Left renal pelvis (tissue), 4 donors: ENCODE results near the gene OS9. TPM values are rescaled to one million over a fixed set of nuclear protein-coding genes. Genes with fewer than 3 reads are reported as not detected.
"Not testable (repeated sequence)": the region's sequence is repeated elsewhere in the genome, so short reads cannot be mapped to it uniquely, and the experiment has no call there.

ENCODE experiments used
- DNase-seq, 4 donors: peaks; one replicate each; pipeline ENCODE4 v3.0.0-alpha.2; 2013; ENCODE audit warnings: low read depth in 4 of 4, low spot score in 3 of 4
- polyA plus RNA-seq, 4 donors: library from polyadenylated mRNA; unstranded; fragments of 120-200 nt; gene quantifications; one replicate each; pipeline ENCODE4 v1.2.1, GENCODE V29; 2013; ENCODE audit not compliant: insufficient read length in 4 of 4

Gene OS9, protein sequence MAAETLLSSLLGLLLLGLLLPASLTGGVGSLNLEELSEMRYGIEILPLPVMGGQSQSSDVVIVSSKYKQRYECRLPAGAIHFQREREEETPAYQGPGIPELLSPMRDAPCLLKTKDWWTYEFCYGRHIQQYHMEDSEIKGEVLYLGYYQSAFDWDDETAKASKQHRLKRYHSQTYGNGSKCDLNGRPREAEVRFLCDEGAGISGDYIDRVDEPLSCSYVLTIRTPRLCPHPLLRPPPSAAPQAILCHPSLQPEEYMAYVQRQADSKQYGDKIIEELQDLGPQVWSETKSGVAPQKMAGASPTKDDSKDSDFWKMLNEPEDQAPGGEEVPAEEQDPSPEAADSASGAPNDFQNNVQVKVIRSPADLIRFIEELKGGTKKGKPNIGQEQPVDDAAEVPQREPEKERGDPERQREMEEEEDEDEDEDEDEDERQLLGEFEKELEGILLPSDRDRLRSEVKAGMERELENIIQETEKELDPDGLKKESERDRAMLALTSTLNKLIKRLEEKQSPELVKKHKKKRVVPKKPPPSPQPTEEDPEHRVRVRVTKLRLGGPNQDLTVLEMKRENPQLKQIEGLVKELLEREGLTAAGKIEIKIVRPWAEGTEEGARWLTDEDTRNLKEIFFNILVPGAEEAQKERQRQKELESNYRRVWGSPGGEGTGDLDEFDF
- 100 to 1,000 TPM; 189 to 235 (median 201) TPM for polyA plus RNA-seq

DNA sequence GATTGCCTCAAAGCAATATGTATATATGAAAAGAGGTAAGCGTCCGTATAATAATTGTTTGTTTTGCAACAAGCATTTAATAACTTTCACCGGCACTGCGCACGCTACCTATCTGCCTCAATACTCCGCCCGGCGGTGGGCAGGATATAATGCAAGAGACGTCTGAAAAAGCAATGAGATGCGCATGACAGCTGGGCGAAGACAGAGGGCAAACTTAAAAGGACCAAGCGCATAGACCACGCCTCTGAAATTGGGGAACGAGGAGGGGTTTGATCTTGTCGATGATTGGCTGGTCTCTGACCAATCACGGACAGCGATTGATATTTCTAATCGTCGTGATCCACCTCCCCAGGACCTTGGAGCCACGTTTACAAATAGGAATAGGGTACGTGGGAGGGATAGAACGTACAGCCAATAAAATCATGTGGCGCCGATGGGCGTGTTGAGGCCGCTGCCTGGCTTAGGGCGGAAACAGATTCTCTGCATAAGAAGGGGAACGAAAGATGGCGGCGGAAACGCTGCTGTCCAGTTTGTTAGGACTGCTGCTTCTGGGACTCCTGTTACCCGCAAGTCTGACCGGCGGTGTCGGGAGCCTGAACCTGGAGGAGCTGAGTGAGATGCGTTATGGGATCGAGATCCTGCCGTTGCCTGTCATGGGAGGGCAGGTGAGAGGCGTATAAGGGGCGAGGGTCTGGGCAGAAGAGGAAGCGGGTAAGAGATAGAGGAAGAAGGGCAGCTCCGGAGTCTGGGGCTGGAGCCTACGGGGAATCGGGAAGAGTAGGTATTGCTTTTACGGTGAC, at the start of gene OS9:
Gene OS9 (plus strand): TSS at position 474 of the 800 bp plus-strand sequence. CDS start 30 bp downstream, at position 504.
- peak; percentile 96 to 99 (median 98) for DNase-seq

DNA sequence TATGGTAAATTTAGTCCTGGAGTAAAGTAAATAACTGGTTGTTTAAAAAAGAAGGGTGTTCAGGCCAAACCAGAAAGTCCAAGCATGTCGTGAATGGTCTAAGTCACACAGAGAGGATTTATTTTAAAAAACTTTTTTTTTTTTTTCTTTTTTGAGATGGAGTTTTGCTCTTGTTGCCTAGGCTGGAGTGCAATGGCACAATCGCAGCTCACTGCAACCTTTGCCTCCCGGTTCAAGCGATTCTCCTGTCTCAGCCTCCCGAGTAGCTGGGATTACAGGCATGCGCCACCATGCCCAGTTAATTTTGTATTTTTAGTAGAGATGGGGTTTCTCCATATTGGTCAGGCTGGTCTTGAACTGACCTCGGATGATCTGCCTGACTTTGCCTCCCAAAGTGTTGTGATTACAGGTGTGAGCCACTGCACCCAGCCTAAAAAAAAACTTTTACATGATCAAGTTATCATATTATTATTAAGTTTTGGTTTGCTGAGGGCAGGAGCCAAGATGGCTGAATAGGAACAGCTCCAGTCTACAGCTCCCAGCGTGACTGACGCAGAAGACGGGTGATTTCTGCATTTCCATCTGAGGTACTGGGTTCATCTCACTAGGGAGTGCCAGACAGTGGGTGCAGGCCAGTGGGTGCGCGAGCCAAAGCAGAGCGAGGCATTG, 47.8 kb upstream of the OS9 start:
- DNase-seq: not testable (repeated sequence)

DNA sequence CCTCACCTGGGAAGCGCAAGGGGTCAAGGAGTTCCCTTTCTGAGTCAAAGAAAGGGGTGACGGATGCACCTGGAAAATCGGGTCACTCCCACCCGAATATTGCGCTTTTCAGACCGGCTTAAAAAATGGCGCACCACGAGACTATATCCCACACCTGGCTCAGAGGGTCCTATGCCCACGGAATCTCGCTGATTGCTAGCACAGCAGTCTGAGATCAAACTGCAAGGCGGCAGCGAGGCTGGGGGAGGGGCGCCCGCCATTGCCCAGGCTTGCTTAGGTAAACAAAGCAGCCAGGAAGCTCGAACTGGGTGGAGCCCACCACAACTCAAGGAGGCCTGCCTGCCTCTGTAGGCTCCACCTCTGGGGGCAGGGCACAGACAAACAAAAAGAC, 47.3 kb upstream of the OS9 start:
- not testable (repeated sequence) for DNase-seq

DNA sequence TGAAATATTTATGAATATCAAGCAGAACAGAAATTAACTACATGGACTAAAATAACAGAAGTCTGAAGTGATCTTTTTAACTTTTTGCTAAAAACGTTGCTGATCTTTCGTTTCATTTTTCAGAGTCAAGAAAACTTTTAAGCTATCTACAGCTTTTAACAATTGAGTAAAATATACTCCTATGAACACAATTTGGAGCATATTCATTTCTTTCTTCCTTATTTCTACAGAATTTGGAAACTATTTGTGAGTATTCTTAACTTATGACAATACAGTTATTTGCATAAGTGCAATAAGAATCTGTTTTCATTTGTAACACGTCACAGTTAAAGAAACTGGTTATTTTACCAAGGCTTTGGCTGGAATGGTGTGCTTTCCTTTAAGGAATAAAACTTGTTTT, 39.9 kb upstream of the OS9 start:
- DNase-seq: no peak

DNA sequence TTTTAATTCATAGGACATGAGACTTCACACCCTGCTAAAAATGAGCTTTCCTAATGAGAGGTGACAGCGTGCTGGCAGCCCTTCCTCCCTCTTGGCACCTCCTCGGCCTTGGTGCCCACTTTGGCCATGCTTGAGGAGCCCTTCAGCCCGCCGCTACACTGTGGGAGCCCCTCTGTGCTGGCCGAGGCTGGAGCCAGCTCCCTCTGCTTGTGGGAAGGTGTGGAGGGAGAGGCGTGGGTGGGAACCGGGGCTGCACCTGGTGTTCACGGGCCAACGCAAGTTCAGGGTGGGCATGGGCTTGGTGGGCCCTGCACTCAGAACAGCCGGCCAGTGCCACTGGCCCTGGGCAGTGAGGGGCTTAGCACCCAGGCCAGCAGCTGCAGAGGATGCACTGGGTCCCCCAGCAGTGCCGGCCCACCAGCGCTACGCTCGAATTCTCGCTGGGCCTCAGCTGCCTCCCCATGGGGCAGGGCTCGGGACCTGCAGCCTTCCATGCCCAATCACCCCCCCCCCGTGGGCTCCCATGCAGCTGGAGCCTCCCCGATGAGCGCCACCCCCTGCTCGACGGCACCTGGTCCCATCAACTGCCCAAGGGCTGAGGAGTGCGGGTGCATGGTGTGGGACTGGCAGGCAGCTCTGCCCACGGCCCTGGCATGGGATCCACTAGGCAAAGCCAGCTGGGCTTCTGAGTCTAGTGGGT, 38.2 kb upstream of the OS9 start:
- no peak for DNase-seq

DNA sequence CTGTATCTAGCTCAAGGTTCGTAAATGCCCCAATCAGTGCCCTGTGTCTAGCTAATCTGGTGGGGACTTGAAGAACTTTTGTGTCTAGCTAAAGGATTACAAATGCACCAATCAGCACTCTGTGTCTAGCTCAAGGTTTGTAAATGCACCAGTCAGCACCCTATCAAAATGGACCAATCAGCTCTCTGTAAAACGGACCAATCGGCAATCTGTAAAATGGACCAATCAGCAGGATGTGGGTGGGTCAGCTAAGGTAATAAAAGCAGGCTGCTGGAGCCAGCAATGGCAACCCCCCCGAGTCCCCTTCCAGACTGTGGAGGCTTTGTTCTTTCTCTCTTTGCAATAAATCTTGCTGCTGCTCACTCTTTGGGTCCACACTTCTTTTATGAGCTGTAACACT, 37.5 kb upstream of the OS9 start:
- not testable (repeated sequence) for DNase-seq

DNA sequence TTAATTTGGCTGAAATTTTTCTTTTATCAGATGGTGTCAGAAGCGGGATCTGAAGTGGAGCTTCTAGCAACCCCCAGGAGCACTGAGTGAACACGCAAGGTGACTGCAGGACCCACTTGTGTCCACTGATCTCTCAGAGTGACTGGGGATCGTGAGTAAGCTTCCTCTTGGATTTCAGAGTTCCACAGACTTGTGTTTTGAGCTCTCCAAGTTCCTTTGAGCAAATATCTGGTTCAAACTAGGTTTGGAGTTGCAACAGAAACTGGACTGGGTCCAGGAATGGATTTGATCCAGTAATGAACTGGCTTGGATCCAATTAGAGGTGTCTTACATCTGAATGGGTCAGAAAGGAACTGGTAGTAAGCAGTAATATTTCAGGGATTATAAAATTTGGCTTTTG, 36.2 kb upstream of the OS9 start:
- no peak for DNase-seq

DNA sequence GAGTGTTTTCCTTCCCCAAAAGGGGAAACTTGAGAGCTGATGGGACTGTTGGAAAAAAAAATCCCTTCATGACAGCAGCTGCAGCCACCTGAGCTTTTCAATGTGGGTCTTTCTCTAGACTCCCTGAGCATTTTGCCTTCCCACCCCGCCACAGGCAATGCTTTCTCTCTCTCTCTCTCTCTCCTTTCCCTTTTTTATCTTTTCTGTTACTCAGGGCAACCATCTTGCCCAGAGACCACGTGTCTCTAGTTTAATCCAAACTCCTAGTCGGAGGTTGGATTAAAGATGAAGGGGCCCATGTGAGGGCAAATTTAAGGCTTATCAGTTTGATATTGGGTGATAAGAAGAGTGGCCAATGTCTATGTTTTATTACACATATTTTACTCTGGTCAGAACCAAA, 35.0 kb upstream of the OS9 start:
- no peak for DNase-seq

DNA sequence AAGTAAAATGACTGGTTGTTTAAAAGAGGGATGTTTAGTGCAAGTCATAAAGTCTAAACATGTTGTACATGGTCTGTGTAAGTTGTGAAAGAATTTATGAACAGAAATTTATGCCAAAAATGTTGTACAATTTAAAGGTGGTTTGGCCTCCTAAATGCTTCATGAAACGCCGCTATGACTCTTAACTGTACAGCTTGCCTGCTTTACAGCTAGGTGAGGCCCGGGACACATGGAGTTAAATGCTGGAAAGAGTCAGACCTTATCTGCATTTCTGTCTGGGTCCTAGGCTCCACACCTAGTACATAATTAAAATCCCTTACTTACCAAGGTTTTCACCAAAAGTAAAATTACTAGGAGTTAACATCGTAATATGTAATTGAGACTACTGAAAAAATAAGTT, 32.6 kb upstream of the OS9 start:
- no peak for DNase-seq

DNA sequence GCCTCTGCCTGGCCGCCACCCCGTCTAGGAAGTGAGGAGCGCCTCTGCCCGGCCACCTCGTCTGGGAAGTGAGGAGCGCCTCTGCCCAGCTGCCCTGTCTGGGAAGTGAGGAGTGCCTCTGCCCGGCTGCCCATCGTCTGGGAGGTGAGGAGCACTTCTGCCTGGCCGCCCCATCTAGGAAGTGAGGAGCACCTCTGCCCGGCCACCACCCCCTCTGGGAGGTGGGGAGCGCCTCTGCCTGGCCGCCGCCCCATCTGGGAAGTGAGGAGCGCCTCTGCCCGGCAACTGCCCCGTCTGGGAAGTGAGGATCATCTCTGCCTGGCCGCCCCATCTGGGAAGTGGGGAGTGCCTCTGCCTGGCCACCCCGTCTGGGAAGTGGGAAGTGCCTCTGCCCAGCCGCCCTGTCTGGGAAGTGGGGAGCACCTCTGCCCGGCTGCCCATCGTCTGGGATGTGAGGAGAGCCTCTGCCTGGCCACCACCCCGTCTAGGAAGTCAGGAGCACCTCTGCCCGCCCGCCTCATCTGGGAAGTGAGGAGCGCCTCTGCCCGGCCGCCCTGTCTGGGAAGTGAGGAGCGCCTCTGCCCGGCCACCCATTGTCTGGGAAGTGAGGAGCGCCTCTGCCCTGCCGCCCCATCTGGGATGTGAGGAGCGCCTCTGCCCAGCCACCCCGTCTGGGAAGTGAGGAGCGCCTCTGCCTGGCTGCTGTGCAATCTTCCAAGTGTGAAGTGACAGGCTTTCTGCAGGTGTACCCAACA, 28.7 kb upstream of the OS9 start:
- not testable (repeated sequence) for DNase-seq

DNA sequence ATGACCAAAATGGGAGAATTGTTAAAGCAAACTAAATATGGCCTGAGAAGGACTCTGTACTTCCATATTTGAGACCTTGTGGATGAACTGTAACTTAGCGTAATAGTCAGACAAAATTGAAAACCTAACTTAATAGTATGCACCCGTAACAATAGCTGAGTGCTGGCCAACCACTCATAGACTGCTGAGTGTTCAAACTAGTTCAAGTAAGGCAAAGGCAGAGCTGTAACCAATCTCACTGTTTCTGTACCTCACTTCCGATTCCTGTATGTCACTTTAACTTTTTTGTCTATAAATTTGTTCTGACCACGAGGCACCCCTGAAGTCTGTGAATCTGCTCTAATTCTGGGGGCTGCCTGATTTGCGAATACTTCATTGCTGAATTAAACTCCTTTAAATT, 27.0 kb upstream of the OS9 start:
- DNase-seq: no peak

DNA sequence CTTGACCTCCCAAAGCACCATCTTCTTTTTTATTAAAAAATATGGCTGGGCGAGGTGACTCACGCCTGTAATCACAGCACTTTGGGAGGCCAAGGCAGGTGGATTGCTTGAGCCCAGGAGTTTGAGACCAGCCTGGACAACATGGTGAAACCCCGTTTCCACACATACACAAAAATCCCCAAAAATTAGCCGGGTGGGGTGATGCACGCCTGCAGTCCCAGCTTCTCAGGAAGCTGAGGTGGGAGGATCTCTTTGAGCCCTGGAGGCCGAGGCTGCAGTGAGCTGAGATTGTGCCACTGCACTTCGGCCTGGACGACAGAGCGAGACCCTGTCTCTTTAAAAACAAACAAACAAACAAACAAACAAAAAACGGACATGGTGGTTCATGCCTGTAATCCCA, 24.2 kb upstream of the OS9 start:
- not testable (repeated sequence) for DNase-seq

DNA sequence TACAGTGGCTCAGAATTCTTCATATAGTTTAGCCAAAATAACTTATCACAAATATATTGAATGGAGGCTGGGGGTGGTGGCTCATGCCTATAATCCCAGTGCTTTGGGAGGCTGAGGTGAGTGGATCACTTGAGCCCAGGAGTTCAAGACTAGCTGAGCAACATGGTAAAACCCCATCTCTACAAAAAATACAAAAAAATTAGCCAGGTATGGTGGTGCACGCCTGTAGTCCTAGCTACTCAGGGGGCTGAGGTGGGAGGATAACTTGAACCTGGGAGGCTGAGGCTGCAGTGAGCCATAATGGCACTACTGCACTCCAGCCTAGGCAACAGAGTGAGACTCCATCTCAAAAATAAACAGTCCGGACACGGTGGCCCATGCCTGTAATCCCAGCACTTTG, 22.1 kb upstream of the OS9 start:
- not testable (repeated sequence) for DNase-seq

DNA sequence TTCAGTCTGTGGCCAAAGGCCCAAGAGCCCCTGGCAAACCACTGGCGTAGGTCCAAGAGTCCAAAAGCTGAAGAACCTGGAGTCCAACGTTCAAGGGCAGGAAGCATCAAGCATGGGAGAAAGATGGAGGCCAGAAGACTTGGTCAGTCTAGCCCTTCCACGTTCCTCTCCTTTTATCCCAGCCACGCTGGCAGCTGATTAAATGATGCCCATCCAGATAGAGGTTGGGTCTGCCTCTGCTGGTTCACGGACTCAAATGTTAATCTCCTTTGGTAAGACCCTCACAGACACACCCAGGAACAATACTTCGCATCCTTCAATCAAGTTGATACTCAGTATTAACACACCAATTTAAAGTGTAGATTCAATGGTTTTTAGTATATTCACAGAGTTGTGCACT, 21.1 kb upstream of the OS9 start:
- DNase-seq: no peak

DNA sequence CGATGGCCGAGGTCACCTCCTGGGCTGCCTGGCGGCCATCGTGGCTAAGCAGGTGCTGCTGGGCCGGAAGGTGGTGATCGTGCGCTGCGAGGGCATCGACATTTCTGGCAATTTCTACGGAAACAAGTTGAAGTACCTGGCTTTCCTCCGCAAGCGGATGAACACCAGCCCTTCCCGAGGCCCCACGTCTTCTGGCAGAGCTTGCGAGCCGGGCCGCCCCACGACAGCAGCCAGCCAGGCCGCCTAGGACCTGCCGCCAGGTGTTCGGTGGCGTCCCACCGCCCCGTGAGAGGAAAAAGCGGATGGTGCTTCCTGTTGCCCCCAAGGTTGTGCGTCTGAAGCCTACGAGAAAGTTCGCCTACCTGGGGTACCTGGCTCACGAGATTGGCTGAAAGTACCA, 19.2 kb upstream of the OS9 start:
- no peak for DNase-seq

DNA sequence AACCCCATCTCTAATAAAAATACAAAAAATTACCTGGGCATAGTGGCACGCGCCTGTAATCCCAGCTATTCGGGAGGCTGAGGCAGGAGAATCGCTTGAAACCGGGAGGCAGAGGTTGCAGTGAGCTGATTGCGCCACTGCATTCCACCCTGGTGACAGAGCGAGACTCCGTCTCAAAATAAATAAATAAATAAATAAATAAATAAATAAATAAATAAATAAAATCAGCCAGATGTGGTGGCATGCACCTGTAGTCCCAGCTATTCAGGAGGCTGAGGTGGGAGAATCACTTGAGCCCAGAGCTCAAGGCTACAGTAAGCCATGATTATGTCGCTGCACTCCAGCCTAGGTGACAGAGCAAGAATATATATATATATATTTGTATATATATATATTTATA, 16.0 kb upstream of the OS9 start:
- DNase-seq: not testable (repeated sequence)

DNA sequence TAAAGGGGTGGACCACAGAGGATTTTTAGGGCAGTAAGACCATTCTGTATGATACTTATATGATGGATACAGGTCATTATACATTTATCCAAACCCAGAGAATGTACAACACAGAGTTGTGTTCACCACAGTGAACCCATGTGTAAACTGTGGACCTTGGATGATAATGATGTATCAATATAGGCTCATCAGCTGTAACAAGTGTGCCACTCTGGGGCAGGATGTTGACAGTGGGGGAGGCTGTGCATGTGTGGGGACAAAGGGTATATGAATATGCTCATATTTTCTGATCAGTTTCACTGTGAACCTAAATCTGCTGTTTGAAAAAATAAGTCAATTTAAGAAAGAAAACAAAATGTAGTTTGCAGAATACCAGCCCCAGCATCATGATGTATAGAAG, 14.2 kb upstream of the OS9 start:
- no peak for DNase-seq

DNA sequence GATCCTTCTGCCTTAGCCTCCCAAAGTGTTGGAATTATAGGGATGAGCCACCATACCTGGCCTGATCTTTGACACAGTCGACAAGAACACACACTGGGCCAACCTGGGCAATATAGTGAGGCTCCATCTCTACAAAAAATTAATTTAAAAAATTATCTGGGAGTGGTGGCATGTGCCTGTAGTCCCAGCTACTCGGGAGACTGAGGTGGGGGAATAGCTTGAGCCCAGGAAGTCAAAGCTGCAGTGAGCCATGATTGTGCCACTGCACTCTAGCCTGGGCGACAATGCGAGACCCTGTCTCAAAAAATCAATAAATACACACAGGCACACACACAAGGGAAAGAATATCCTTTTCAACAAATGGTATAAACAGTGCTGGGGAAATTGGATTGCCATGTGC, 6.1 kb upstream of the OS9 start:
- no peak for DNase-seq

DNA sequence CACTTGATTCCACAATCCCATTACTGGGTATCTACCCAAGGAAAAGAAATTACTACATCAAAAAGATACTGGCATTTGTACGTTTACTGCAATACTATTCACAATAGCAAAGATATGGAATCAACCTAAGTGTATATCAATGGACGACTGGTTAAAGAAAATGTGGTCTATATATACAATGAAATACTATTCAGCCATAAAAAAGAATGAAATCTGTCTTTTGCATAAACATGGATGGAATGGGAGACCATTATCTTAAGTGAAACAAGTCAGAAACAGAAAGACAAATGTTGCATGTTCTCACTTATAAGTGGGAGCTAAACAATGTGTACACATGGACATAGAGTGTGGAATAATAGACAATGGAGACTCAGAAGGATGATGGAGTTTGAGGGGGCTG, 5.0 kb upstream of the OS9 start:
- DNase-seq: no peak
